CD14-positive monocyte (primary cell): Measurements from ENCODE around the gene MLLT10. TPM values are rescaled to one million over a fixed set of nuclear protein-coding genes. Genes with fewer than 3 reads are reported as not detected.

ENCODE experiments used
- DNase-seq, 3 donors: peaks; one replicate each; pipeline ENCODE4 v3.0.0-alpha.2; 2011 to 2022
- H2AFZ ChIP-seq: 2 replicates; pipeline ENCODE4 v1.6.0; 2012; ENCODE audit warnings: mild to moderate bottlenecking, low read depth, low read length, inconsistent platforms; ENCODE audit not compliant: insufficient read depth, poor library complexity, severe bottlenecking
- H3K27ac ChIP-seq, 2 donors: 1 replicate in 1 of 2; 2 replicates in 1 of 2; pipeline ENCODE4 v1.5.1; 2012 to 2013; ENCODE audit warnings: low read length in 2 of 2, control low read depth in 1 of 2, inconsistent platforms in 1 of 2, low read depth in 1 of 2, mild to moderate bottlenecking in 1 of 2
- H3K27me3 ChIP-seq, 2 donors: one replicate each; pipeline versions ENCODE4 v1.6.0 to v1.6.1; 2011 to 2013; ENCODE audit warnings: low read length in 2 of 2; ENCODE audit not compliant: control insufficient read depth in 2 of 2, insufficient read depth in 2 of 2
- H3K36me3 ChIP-seq, 2 donors: replicated peaks in 1 of 2; 1 replicate in 1 of 2; 2 replicates in 1 of 2; pipeline versions ENCODE4 v1.5.1 to v1.6.1; 2012 to 2013; ENCODE audit warnings: low read length in 2 of 2, control low read depth in 1 of 2, inconsistent platforms in 1 of 2, mild to moderate bottlenecking in 1 of 2; ENCODE audit not compliant: insufficient read depth in 2 of 2, control insufficient read depth in 1 of 2
- H3K4me1 ChIP-seq, 2 donors: 1 replicate in 1 of 2; 2 replicates in 1 of 2; pipeline versions ENCODE4 v1.5.1 to v1.6.1; 2012 to 2013; ENCODE audit warnings: low read length in 2 of 2, control low read depth in 1 of 2, inconsistent platforms in 1 of 2, mild to moderate bottlenecking in 1 of 2, moderate library complexity in 1 of 2; ENCODE audit not compliant: insufficient read depth in 2 of 2, control insufficient read depth in 1 of 2
- H3K4me2 ChIP-seq: replicated peaks from 2 replicates; pipeline ENCODE3; 2012; ENCODE audit warnings: low read length, moderate library complexity, mild to moderate bottlenecking; ENCODE audit not compliant: poor library complexity, severe bottlenecking; ENCODE audit errors: extremely low read depth
- H3K4me3 ChIP-seq, 3 experiments: fragments of 200-600 bp in 1 of 3; sonication (generic) in 1 of 3; replicated peaks in 1 of 3; 1 replicate in 2 of 3; 2 replicates in 1 of 3; pipeline ENCODE4 v1.5.1; 2011 to 2013; ENCODE audit warnings: low read length in 3 of 3, mild to moderate bottlenecking in 3 of 3, control low read depth in 2 of 3, low read depth in 2 of 3, inconsistent platforms in 1 of 3, moderate library complexity in 1 of 3
- H3K79me2 ChIP-seq: 2 replicates; pipeline ENCODE4 v1.6.0; 2012; ENCODE audit warnings: mild to moderate bottlenecking, control low read depth, inconsistent platforms, low read length, moderate library complexity; ENCODE audit not compliant: insufficient read depth
- H3K9ac ChIP-seq: 2 replicates; pipeline ENCODE4 v1.6.0; 2017; ENCODE audit warnings: low read length, mild to moderate bottlenecking; ENCODE audit not compliant: insufficient read depth, poor library complexity, severe bottlenecking
- H3K9me3 ChIP-seq, 2 donors: replicated peaks in 1 of 2; 1 replicate in 1 of 2; 2 replicates in 1 of 2; pipeline versions ENCODE4 v1.5.1 to v1.6.1; 2012 to 2013; ENCODE audit warnings: low read length in 2 of 2, control low read depth in 1 of 2; ENCODE audit not compliant: control insufficient read depth in 1 of 2, insufficient read depth in 1 of 2
- H4K20me1 ChIP-seq: 2 replicates; pipeline ENCODE4 v1.6.0; 2012; ENCODE audit warnings: mild to moderate bottlenecking, low read length, control low read depth, moderate library complexity; ENCODE audit not compliant: insufficient read depth
- H3K27ac Mint-ChIP-seq, 7 donors: one replicate each; pipeline ENCODE4 v1.8.0; 2020; ENCODE audit warnings: mild to moderate bottlenecking in 7 of 7, mixed read lengths in 7 of 7, moderate library complexity in 6 of 7, inconsistent platforms in 2 of 7
- H3K27me3 Mint-ChIP-seq, 3 donors: one replicate each; pipeline ENCODE4 v1.8.0; 2021 to 2022; ENCODE audit warnings: low read depth in 3 of 3, mild to moderate bottlenecking in 3 of 3, mixed read lengths in 3 of 3, moderate library complexity in 3 of 3, inconsistent platforms in 1 of 3
- H3K36me3 Mint-ChIP-seq, 2 donors: one replicate each; pipeline ENCODE4 v1.8.0; 2020; ENCODE audit warnings: mixed read lengths in 2 of 2, inconsistent platforms in 1 of 2, mild to moderate bottlenecking in 1 of 2
- H3K4me1 Mint-ChIP-seq: one replicate; pipeline ENCODE4 v1.8.0; 2020; ENCODE audit warnings: mild to moderate bottlenecking, mixed read lengths
- H3K4me3 Mint-ChIP-seq, 2 donors: one replicate each; pipeline ENCODE4 v1.8.0; 2020; ENCODE audit warnings: mild to moderate bottlenecking in 2 of 2, mixed read lengths in 2 of 2, moderate library complexity in 1 of 2
- H3K9me3 Mint-ChIP-seq, 7 donors: one replicate each; pipeline ENCODE4 v1.8.0; 2020 to 2022; ENCODE audit warnings: mixed read lengths in 7 of 7, mild to moderate bottlenecking in 6 of 7, moderate library complexity in 6 of 7, inconsistent platforms in 2 of 7
- CTCF ChIP-seq: fragments of 200-600 bp; IDR thresholded peaks from one replicate; pipeline ENCODE4 v1.8.0; 2022; ENCODE audit warnings: antibody characterized with exemption, mild to moderate bottlenecking
- WGBS: methylation state at CpG from one replicate; pipeline ENCODE4 v1.1.5; 2013; ENCODE audit warnings: missing lambda C conversion rate; ENCODE audit not compliant: insufficient coverage; 5-methylcytosine and 5-hydroxymethylcytosine counted together
- intact Hi-C, 2 donors: fragments of 100-400 bp; cut with micrococcal nuclease; formaldehyde crosslinking; loops; one replicate each; pipeline versions ENCODE4 v1.15.0 to v1.15.1; 2023
- polyA plus RNA-seq, 3 donors: library from polyadenylated mRNA; depleted of rRNA in 1 of 3; unstranded in 2 of 3; stranded (reverse) in 1 of 3; fragments of 300-500 nt in 2 of 3; fragments of >200 nt in 1 of 3; fragmentation: Illumina TruSeq in 2 of 3; gene quantifications; 1 replicate in 2 of 3; 2 replicates in 1 of 3; pipeline ENCODE4 v1.2.3, GENCODE V29; 2012 to 2021

MLLT10 gene
- polyA plus RNA-seq, 3 donors = 4.9 to 39.1 (median 7.5) TPM

DNA sequence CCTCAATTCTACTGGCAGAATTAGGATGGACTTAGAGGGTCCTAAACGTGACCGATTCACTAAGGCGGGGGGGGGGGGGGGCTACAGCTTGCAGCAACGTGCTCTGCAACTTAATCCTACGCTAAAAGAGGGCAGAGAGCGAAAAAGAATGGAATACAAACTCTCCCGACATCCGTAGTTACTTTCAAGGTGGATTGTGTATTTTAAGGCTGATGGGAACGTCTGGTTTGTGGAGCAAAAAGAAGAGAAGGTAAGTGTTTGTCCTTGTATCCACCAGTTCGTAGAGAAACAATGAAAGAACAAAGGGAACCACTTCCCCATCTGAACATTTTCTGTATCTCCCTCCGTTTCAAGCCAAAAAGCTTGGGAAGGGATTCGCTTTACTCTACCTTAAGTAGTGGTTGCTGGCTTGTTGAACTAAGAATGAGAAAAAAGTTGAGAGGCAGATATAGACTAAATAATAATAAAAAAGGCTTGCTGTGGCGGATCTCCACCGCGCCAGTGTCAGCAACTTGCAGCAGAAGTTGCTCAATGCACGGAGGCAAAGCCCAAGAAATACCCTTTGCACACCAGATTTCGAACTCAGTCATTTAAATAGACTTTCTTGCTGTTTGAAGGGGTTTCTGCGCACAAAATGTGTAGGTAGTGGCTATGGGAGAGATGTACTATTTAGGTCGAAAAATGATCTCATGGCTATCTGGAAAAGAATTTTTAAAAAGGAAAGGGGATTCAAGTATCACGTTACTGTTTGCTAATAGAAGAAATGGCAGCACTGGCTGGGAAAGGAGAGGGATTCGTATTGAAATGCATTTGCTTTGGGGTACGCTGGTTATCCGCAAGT lies 9.3 kb upstream of the MLLT10 start:
- Mint-ChIP-seq H3K4me1 (peaks cover 38% of the 10 kb centered on the region), H3K9me3 (peaks cover 0 to under 1% (median 0%) of the 10 kb centered on the region in 7 donors), H3K27ac (peak overlapping the region; percentile 77 to 96 (median 93)), H3K36me3 (no peaks in the 10 kb centered on the region), H3K27me3 (peaks cover 8 to 17% (median 13%) of the 10 kb centered on the region in 3 donors), H3K4me3 (peak overlapping the region; percentile 97 to 98)
- peak in 1 of 3 donors; percentile 44 for DNase-seq
- H3K27me3 ChIP-seq = peaks cover 4 to 7% of the 10 kb centered on the region in 2 donors
- TF ChIP-seq CTCF = no peak
- H3K36me3 ChIP-seq = no peaks in the 10 kb centered on the region
- H3K9me3 ChIP-seq = no peaks in the 10 kb centered on the region
- no peaks in the 10 kb centered on the region for H4K20me1 ChIP-seq
- 2% methylated on average over 6 of the region's 23 CpGs for WGBS
- peak overlapping the region; percentile 91 for H2AFZ ChIP-seq
- H3K4me3 ChIP-seq = peak overlapping the region; percentile 62 to 92 (median 89)
- peaks cover 18 to 43% of the 10 kb centered on the region in 2 donors for H3K4me1 ChIP-seq
- intact Hi-C loops = no loop called here
- H3K9ac ChIP-seq = peak overlapping the region; percentile 76
- H3K4me2 ChIP-seq = peak overlapping the region; percentile 99
- peak overlapping the region; percentile 81 to 84 for H3K27ac ChIP-seq
- H3K79me2 ChIP-seq = peaks cover 5% of the 10 kb centered on the region

DNA sequence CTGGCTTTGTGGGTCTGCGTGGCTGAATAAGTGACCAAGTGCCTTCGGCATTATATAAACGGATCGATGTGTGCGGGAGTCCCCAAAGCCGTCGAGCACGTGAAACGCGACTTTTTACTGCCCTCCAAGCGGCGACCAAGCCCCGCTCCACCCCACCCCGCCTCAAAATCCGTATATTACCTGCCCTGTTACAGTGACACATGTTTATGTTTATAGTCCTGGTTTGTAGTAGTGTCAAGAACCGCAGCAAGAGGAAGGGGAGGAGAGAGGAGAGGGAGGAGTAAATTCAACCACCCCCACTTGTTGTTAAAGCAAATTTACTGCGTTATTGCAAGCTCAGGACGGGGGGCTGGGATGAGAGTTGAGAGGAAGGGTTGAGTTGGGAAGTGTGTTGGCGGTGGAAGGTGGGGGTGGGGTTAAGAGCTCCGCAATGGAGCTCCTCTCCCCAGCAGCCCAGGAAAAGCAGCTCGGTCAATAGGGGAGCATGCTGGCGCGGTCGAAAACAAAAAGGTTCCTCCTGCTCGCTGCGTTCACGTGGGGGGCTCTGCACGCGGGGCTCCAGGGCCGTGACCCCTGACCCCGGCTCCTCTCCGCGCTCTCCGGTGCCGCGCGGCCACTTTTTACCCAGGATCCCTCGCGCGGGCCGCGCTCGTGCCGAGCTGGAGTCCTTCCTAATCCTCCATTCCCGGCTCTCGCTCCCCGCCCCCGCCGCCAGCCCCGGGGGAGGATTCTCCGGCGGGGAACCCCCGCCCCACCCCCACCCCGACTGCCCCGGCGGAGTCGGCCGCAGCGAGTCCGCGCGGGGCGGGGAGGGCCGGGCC lies 8.5 kb upstream of the MLLT10 start, which contains the start of gene SKIDA1:
Gene SKIDA1 (minus strand): TSS at position 316 of the 821 bp plus-strand sequence. CDS start 7,860 bp downstream, outside the sequence.
- no peaks in the 10 kb centered on the region for H4K20me1 ChIP-seq
- peaks cover 0 to 1% of the 10 kb centered on the region in 2 donors for H3K27me3 ChIP-seq
- peak within 1 kb of the TSS; percentile 97 to 98 for H3K4me3 Mint-ChIP-seq
- peak within 1 kb of the TSS; percentile 76 for H3K9ac ChIP-seq
- H3K4me2 ChIP-seq = peak within 1 kb of the TSS; percentile 99
- WGBS = under 1% methylated on average over 35 of the region's 64 CpGs
- peaks cover 15 to 39% of the 10 kb centered on the region in 2 donors for H3K4me1 ChIP-seq
- peaks cover 3 to 9% (median 5%) of the 10 kb centered on the region in 3 donors for H3K27me3 Mint-ChIP-seq
- H2AFZ ChIP-seq = peak within 1 kb of the TSS; percentile 91
- H3K79me2 ChIP-seq = peaks cover 5% of the 10 kb centered on the region
- H3K36me3 ChIP-seq = no peaks in the 10 kb centered on the region
- no peaks in the 10 kb centered on the region for H3K36me3 Mint-ChIP-seq
- peak within 1 kb of the TSS; percentile 62 to 92 (median 89) for H3K4me3 ChIP-seq
- H3K9me3 ChIP-seq = no peaks in the 10 kb centered on the region
- H3K27ac ChIP-seq = peak within 1 kb of the TSS; percentile 81 to 84
- peaks cover 31% of the 10 kb centered on the region for H3K4me1 Mint-ChIP-seq
- no peak for TF ChIP-seq CTCF
- intact Hi-C loops = no loop called here
- peak within 1 kb of the TSS; percentile 77 to 96 (median 93) for H3K27ac Mint-ChIP-seq
- peak; percentile 47 to 58 (median 56) for DNase-seq
- no peaks in the 10 kb centered on the region for H3K9me3 Mint-ChIP-seq
